Pulmonary artery endothelial cell (primary cell): ENCODE measurements around the gene PLA2G4A. TPM values are rescaled to one million over a fixed set of nuclear protein-coding genes. Genes with fewer than 3 reads are reported as not detected.
A peak's percentile ranks its signal among the peaks of the same experiment; 100 is the strongest.

Experiments
- DNase-seq: peaks from one replicate; pipeline ENCODE4 v3.0.0-alpha.2; 2011; ENCODE audit warnings: low read depth, low spot score
- total RNA-seq: library from RNA; depleted of rRNA; stranded (reverse); fragments of >200 nt; gene quantifications from 2 replicates; pipeline ENCODE4 v1.2.3, GENCODE V29; 2014

Gene PLA2G4A
- total RNA-seq, 1 donor from 2014 or later = 18.6 TPM

DNA sequence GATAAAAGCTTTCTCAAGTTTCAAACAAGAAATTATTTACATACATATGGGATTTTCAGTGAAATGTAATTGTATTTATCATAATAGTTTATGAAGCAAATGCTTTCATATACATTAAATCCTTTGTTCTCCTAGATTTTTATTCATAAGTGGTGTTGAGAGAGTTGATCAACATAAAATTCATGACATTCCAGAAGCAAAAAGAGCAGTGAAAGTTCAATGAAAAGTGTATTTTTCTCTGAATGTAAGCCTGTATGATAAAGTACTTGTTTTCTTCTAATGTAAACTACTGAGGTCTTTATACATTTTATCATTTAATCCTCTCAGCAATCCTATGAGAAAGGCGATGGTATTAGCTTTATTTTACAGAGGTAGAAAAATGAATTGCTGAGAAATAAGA is 146.5 kb downstream of the PLA2G4A start:
- DNase-seq = no peak

DNA sequence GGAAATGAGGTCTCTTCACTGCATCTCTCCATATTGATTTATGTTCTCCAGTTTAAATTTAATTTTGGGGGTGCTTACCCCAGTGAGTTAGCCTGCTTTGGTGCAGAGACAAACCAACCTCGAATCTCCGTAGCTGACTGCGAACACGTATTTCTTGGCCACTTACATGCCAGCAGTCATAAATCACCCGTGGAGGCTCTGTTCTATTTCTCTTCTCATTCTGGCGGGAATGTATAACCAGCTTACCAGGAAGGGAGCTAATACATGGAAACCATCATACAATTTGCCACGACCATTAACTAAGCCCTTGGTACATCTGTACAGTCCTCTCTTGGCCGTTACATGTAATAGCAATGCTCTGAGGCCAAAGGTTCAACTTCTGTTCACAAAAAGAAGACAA is 148.0 kb downstream of the PLA2G4A start:
- no peak for DNase-seq

DNA sequence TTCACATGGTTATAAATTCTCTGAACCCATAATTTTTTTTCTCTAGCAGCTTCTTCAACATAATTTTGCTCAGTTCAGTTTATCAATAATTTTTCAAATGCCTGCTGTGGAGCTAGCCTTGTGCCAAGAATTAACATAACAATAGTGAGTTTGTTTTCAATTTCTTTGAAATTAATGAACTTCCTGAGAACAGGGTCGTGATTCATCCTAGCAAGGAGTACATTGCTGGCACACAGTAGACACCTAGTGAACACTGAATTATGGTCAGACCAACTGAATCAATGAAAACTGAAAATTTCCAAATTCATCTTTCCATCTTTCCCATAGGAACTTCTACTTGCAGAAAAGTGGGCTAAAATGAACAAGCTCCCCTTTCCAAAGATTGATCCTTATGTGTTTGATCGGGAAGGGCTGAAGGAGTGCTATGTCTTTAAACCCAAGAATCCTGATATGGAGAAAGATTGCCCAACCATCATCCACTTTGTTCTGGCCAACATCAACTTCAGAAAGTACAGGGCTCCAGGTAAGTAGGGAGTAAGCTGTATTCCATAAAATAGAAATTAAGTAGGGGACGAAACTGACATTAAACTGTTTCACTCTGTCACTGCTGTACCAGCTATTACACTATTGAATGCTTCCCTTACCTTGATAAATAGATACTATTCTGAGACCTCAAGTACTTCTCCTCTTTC is 148.7 kb downstream of the PLA2G4A start:
- peak; percentile 64 for DNase-seq

DNA sequence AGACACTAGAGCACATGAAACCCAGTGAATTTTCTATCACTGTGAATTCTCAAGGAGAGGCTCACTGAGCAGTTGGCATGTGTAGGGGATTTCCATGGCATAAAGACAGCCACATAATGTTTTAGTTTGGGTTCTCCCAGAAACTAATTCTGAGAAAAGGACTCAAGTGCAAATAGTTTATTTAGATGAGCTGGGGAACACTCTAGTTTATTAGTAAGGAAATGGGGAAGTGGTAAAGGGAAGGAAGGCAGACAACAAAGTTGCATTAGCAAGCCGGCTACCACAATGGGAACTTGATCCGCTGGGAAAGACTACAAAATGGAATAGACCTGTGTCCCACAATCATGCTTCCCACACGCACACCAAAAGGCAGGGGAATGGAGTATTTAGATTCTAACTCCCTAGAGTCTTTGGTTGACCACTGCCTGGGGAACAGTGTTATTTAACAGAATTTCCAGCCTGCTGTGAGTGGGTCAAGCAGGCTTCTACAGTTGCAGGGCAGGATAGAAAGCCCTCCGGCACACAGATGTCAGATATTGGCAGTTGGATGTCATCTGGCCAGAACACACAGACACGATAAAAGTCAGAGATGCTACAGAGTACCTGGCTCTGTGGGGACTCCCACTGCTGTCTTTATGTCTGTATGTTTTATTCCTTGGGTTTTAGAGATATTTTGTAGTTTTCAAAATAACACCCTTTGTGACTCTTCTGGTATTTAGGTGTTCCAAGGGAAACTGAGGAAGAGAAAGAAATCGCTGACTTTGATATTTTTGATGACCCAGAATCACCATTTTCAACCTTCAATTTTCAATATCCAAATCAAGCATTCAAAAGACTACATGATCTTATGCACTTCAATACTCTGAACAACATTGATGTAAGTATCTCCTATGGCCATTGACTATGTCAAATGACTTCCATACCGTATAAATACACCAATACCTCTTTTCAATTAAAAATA is 150.1 kb downstream of the PLA2G4A start:
- DNase-seq = no peak

DNA sequence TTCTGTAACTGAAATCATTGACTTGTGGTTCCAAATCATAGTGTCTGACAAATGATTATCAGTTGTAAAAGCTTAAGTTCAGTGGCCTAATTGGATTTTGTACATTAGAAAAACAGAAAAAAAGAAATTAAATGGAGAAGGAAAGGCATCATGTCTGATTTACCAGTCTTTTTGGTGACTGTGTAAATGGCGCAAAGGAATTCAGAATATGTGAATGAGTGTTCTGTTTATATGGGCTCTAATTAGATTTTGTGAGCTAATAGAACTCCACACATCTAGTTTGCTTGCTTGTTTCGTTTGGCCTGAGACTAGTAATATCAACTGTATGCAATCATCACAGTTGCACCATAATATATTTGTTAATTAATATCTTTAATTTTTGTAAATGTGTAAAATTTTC is 151.7 kb downstream of the PLA2G4A start:
- DNase-seq = no peak

DNA sequence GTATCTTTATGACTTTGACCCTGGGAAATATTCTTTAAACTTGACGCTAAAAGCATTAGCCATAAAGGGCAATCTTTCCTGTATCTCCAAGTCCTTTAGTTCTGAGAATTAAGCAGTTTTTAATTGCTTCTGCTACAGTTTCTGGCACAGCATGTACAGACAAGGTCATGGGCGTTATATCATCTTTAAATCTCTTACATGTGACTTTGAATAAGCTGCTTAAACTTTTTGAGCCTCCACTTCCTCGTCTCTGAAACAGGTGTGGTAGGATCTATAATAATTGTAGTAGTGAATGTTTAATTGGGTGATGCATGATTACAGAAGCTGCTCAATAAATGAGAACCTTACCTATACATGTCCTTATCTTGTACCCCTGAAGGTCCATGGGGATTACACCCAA is 153.4 kb downstream of the PLA2G4A start:
- DNase-seq = no peak

DNA sequence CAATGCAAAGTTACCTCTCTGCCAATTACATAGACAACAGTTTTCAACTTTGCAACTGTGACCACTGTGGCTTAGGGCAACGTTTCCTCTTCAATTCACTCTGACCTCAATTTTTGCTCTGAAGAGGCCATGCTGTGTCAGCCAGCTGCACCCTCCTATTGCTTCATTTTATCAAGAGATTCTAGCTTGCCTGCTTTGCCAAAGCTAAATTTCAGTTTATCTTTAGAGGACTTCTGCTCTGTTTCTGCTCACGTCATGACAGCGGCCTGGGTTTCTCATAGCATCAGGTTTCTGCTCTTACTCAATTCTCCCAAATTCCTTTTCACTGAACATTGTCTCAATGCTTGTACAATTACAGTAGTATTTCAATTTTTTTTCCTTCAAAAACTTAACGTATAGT is 154.6 kb downstream of the PLA2G4A start:
- no peak for DNase-seq

DNA sequence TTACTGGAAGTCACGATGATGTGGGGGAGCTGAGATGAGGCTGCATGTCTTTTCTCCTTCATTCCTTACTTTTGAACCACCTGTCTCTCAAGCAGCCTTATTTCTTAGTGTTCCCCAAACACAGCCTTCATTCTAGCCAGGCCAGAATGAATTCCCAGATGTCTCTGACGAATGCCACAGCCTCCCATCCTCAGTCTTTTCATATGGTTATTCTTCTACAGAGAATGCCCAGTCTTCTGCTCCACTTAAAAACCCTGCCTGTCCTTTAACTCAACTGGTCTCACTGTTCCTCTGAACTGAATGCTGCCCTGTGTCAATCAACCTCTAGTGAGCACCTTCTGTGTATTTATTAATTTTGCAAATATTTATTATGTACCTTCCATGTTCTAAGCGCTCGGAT is 156.2 kb downstream of the PLA2G4A start:
- DNase-seq = no peak

DNA sequence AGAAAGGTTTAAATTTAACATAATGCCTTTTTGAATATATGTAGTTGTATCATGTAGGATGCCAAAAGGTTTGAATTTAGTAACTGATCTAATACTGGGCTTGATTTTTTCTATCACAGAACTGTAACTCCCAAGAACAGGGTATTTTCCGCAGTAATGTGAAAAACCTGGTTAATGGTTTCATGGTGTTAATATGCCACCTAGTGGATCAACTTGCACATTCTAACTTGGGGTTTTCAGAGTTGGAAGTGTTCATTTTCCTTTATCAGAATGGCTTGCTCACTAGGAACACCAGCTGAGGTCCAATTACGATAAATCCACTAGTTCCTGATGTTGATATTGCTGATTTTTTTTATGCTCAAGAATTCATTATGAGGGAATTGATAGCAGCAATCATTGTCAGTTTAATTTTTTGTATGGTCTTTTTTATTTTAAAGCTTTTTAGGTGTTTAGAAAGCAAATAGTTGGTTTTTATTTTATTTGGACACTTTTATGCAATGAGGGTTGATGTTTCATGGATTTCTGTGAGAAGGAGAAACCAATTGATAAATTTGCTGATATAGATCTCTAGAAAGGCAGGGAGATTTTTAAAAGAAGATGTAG is 157.2 kb downstream of the PLA2G4A start:
- peak; percentile 44 for DNase-seq

DNA sequence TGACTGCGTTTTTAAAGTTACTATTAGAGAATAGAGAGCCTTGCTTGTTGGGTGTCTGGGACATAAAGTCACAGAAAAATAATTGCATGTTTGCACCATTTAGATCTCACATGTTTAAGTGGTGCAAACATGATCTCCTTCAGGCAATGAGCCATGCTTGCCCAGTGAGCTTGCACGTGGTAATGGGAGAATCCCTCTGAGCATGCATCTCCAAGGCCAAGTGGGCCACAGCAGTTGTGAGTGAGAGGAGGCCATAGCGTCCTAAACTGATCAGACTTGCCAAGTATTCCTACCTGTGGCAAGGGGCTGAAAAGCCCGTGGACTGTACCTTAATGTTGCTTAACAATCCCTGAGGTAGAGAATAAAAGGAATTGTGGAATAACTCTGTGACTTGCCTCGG is 158.3 kb downstream of the PLA2G4A start:
- DNase-seq = no peak

DNA sequence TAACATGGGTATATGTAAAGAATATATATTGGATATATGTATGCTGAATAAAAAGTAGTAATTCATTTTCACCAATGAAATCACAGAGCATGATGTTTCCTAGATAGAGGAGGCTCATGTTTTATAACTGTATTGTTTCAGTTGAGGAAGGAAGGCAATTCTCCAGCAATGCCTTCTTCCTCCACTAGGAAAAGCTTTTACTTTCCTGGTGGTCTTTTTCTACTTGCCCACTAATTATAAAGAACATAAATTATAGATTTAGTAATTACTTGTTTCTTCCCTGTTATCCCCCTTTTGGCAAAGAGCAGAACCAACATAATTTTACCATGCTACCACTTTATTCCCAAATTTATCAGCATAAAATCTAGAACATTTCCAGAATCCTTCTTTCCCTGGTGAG is 159.0 kb downstream of the PLA2G4A start:
- no peak for DNase-seq

DNA sequence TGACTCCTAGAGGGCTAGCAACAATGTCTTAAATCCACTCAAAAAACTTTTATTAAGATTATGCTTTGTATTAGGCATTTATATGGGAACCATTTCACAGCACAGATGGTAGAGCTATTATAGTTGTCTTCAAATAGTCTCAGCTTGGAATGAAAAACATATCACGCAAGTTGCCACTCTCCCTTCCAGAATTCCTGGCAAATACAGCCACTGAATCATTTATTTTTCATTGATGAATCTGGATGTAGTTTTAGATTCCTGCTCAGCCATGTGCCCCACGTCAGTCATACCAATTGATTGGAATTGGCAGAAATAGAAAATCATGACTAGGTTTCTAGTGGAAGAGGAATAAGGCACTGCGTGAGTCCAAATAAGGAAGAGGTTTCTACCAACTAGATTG is 165.2 kb downstream of the PLA2G4A start:
- no peak for DNase-seq

DNA sequence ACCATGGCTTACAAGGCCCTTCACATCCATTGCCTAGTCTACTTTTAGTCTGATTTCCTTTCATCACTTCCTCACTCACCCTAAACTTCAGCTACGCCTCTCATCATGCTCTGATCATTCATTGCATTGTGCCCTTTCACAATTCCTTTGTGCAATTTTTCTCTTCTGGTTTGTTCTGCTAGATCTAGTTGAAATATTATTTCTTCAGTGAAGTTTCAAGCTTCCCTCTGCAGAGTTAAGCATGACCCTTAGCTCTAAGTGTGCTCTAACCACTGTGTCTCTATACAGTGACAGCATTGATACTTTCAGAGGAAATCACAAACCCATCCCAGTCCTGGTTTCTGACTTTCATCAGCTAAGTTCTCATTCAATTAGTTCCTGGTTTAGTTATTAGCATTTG is 166.1 kb downstream of the PLA2G4A start:
- no peak for DNase-seq

DNA sequence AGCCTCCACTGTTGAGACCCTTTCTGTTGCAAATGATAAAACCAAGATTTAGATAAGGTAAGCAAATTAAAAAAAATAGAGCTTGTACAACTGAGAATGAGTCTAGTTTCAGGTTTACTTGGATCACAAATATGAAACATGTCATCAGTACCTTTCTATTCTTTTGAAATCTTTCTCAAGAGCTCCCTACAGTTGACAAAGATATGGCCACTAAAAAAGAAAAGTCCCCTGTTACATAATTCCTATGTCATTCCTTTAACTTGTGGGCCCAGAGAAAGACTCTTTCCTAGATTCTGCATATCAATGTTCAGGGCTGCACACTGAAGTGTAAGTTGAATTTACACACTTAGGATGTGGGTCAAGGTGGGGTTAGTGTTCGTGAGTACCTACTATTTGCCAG is 168.1 kb downstream of the PLA2G4A start:
- no peak for DNase-seq

DNA sequence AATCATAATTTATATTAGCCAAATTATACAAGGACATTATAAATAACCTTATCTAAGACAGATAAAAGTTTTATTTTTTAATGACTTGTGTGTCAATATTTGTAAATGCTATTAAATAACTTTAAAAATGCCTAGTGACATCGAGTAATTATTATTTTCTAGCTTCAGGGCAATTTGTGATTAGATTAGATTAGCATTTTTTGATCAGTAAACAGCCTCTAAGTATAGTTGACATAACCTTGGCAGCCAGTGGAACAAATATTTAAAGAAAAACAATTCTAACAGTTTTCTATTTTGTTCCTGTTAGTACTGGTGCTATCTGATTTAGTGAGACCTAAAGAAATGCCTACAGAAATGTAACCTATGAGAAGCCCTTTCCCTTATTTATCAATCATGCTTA is 169.1 kb downstream of the PLA2G4A start:
- no peak for DNase-seq

DNA sequence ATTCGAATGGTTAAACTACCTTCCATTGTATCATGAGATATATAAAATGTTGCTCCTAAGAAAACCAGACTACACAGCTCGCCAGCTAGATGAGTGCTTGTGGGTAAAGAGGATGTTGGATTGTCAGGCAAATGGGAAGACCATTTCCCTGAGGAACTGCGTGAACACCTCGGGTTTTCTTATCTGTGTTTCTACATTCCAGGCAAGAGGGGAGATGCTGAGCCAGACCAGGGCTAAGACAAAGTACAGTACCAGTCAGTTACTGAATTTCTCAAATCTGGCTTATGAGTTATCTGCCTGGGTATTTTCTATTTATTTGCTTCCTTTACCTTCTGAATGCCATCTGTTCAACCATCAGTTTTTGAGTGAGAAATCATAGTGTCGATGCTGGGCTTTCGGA is 170.8 kb downstream of the PLA2G4A start:
- DNase-seq = no peak

DNA sequence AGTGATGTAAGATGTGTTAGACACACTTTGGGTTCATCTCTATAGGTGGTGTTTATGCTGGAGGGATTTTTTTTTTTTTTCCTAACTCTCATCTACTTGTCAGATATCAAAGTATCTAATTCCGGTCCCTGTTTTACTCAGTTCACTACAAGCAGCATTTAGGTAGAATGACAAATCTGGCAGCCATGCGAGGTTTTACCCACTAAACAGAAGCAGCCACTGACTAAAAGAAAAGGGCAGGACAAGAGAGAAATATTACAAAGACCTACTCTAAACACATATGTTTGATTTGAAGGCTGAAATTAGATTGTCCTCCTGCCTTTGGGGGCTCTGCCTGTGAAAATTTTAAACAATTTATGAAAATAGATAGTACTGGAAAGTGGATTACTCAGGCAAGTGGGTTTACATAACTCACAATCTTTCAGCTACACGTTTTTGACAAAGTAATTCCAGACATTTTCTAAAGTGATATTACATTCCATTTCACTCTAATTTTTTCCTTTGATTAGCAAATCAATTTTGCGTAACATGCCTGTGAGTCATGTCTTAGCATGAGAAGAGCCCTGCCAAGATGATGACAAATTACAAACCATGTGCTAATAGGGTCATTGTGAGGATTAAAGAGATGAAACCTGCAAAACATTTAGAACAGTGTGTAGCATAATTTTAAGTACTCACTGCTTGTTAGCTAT is 172.6 kb downstream of the PLA2G4A start:
- DNase-seq = peak; percentile 33

DNA sequence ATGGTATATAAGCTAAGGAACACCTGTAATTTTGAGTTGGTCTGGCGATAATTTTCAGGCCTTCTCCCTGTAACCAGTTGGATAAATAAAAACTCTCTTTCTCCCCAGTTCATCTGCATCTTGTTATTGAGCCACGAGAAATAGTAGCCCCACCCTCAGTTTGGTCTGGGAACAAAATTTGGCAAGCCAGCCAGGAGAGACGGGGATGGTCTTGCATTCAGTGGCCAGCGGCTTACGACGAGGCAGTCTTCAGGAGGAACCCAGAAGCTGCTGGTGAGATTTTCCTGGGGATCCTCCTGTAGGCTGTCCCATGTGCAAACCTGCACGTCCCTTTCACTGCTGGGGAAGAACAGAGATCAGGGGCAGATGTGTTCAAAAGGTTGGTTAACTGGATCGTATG is 174.6 kb downstream of the PLA2G4A start:
- no peak for DNase-seq

DNA sequence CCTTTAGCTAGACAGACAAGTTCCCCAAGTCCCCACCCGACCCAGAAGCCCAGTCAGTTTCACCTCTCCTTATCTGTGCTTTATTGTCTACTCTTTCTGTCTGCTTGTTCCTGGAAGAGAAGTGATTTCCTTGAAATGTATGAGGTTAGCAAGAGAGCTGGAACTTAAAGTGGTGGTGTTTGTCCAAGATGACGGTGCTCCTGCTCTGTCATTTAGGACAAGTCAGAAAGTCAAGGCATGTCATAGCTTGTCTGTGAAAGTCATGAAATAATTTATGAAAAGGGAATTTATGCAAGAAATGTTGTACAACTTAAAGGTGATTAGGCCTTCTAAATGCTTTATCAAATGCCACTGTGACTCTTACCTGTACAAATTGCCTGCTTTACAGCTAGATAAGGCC is 178.1 kb downstream of the PLA2G4A start:
- DNase-seq = no peak

DNA sequence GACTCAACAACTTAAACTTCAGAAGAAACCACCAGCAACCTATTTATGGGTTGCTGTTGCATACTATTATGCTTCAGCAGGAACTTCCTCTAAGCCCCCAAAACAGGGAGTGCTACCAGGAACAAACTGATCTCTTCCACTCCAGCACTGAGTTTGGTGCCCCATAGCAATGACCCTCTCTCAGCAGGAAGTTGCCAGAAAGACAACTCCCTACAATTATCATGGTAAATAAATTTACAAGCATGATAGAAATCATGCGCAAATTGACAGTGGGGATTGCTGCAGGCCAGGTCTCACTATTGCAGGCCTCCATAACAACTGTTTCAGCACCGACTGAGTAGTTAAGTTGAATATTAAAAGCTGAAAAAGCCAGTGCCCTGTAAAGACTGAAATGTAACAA is 180.6 kb downstream of the PLA2G4A start:
- DNase-seq = no peak

DNA sequence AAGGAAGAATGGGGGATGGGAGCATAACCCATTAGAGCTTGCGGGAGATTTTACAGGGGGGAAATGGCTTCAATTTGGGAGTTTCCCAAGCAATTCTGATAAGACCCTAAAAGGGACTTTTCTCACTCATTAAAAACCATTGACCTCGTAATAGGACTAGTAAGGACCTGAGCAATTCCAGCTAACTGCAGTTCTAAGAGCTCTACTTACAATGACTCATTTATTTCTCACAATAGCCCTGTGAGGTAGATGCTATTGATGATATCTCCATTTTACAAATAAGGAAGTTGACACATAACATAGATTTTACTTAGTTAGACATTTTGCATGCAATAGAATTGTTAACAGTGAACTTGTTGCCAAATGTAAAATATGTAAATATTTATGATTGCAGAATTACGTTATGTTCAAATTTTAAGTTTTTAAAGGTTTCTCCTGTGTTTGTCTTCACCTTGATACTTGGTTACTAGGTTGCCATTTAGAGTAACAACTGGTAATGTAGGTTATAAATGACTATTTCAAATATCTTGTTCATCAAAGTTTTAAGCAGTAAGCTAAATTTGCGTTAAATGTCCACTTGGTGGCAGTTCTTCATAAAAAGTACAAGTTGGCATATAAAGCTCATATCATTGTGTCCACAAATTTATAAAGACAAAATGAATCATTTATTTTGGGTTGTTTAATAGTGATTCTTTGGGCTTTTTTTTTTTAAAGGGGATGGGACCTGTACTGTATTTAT is 182.0 kb downstream of the PLA2G4A start:
- no peak for DNase-seq
